Cardiac muscle cell (in vitro differentiated cells and primary cell): ENCODE measurements around the gene STAB2. TPM values are rescaled to one million over a fixed set of nuclear protein-coding genes. Genes with fewer than 3 reads are reported as not detected.
A peak's percentile ranks its signal among the peaks of the same experiment; 100 is the strongest.
"Not testable (repeated sequence)": the region's sequence is repeated elsewhere in the genome, so short reads cannot be mapped to it uniquely, and the experiment has no call there.

Experiments
- DNase-seq, 2 donors: peaks; one replicate each; pipeline versions ENCODE4 v3.0.0 to v3.0.0-alpha.2; 2010 to 2017; ENCODE audit warnings: low read depth in 1 of 2, low spot score in 1 of 2
- H3K27ac ChIP-seq: fragments of 200-600 bp; sonication (generic); 2 replicates; pipeline ENCODE4 v1.5.1; 2016
- H3K27me3 ChIP-seq: fragments of 200-600 bp; sonication (generic); 2 replicates; pipeline ENCODE4 v1.6.0; 2016; ENCODE audit warnings: control low read depth
- H3K36me3 ChIP-seq: fragments of 200-600 bp; sonication (generic); 2 replicates; pipeline ENCODE4 v1.5.1; 2016; ENCODE audit warnings: control low read depth
- H3K4me1 ChIP-seq: fragments of 200-600 bp; sonication (generic); 2 replicates; pipeline ENCODE4 v1.8.1; 2017; ENCODE audit warnings: low read depth, mild to moderate bottlenecking, mixed run types
- H3K4me3 ChIP-seq: fragments of 200-600 bp; sonication (generic); 2 replicates; pipeline ENCODE4 v1.5.1; 2016; ENCODE audit warnings: mild to moderate bottlenecking
- H3K9me3 ChIP-seq: fragments of 200-600 bp; sonication (generic); 2 replicates; pipeline ENCODE4 v1.5.1; 2017; ENCODE audit warnings: low read depth, mild to moderate bottlenecking, control low read depth
- CTCF ChIP-seq: IDR thresholded peaks from 2 replicates; pipeline ENCODE4 v1.5.1; 2012; ENCODE audit warnings: low read depth, mild to moderate bottlenecking, low read length
- polyA plus RNA-seq: library from polyadenylated mRNA; unstranded; fragments of >200 nt; fragmentation: Nextera tagmentation; extraction: Ambion mirVana; gene quantifications from 2 replicates; pipeline ENCODE4 v1.2.1, GENCODE V29; 2016
- total RNA-seq: library from RNA; depleted of rRNA; stranded (reverse); fragments of >200 nt; gene quantifications from 2 replicates; pipeline ENCODE4 v1.2.3, GENCODE V29; 2016

Gene STAB2
- total and polyA plus RNA-seq, 2 experiments from 2014 or later, result 0.03 TPM; not detected in 1

DNA sequence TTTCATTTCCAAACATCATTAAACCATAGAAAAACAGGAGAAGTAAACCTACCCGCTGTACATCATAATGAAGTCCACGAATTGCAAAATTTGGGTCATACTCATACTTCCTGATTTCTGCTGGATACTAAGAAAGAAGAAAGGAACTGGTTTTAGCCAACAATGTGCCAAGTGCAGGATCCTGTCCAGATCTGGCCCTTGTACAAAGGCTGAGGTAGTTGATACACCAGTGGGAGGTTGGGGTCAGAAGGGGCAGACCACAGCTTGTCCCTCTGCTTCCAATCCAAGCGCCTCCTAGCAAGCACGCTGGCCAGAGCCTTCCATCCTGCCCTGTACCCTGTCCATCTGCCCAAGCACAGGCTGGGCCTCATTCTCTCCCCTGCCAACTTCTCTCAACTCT, 219.7 kb downstream of the STAB2 start:
- Histone ChIP-seq H3K4me1 (peaks cover 4% of the 10 kb centered on the region), H3K9me3 (no peaks in the 10 kb centered on the region)
- DNase-seq, result peak in 1 of 2 donors; percentile 89

DNA sequence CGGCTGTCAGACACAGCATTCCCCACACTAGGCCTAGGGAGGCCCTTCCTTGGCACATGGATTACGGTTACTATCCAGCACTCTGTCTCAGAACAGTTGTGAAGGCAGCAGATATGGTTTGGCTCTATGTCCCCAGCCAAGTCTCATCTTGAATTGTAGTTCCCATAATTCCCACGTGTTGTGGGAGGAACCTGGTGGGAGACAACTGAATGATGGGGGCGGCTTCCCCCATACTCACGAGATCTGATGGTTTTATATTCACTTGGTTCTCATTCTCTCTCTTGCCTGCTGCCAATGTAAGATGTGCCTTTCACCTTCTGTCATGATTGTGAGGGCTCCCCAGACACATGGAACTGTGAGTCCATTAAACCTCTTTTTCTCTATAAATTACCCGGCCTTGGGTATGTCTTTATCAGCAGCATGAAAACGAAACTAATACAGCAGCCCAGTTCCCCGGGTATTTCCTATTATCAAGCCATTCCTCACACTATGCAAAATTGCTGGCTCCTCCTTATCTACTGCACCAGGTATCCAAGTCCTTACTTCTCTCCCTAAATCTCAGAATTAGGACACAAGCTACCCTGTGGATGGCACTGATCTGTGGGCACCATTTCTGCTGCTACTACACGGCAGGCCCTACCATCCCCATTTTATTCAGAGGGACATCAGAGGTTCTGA, 220.6 kb downstream of the STAB2 start:
- no peak for TF ChIP-seq CTCF
- no peak for DNase-seq
- no peak overlapping the region for H3K4me3 ChIP-seq
- H3K36me3 ChIP-seq, result no peaks in the 10 kb centered on the region
- peaks cover 4% of the 10 kb centered on the region for H3K4me1 ChIP-seq
- no peaks in the 10 kb centered on the region for H3K9me3 ChIP-seq
- H3K27me3 ChIP-seq, result peaks cover 4% of the 10 kb centered on the region
- H3K27ac ChIP-seq, result no peak overlapping the region

More for the DNA sequence above, 219.7 kb downstream of the STAB2 start:
- no peaks in the 10 kb centered on the region for H3K36me3 ChIP-seq
- H3K27ac ChIP-seq, result no peak overlapping the region
- peaks cover 13% of the 10 kb centered on the region for H3K27me3 ChIP-seq
- TF ChIP-seq CTCF, result no peak
- no peak overlapping the region for H3K4me3 ChIP-seq

DNA sequence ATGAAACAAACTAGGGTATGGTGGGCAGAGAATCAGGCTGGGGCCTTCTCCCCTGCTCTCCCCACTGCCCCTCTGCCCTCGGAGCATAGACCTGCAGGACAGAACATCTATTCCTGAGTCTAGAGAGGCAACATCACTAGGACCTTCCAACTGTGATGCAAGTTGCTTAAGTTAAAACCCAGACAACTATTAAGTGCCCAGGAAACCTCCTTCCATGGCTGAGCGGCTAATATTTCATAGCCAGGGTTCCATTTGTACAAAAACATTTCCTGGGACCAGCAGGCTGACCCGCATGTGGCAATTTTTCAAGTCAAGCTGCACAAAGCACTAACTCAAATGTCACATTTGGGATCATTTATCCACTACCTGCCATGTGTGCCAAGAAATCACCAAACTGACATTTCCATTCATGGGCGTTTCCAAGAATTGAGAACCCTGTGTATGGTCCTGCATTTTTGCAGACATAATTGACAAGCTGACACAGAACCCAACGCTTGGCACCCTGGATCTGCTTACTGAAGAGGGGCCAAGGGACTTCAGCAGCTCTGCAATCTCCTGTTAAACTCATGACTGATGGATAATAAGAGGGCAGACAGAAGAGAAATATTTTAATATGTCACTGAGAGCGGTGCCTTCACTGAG, 221.3 kb downstream of the STAB2 start:
- DNase-seq, result no peak
- no peak for TF ChIP-seq CTCF
- H3K4me3 ChIP-seq, result no peak overlapping the region
- H3K36me3 ChIP-seq, result no peaks in the 10 kb centered on the region
- H3K4me1 ChIP-seq, result peaks cover 4% of the 10 kb centered on the region
- H3K27ac ChIP-seq, result no peak overlapping the region
- H3K9me3 ChIP-seq, result no peaks in the 10 kb centered on the region
- no peaks in the 10 kb centered on the region for H3K27me3 ChIP-seq

GRCh38 chr12:103809154-103809553, 222.1 kb downstream of the STAB2 start:
- Histone ChIP-seq H3K27me3 (no peaks in the 10 kb centered on the region), H3K4me3 (no peak overlapping the region), H3K4me1 (peaks cover 4% of the 10 kb centered on the region), H3K27ac (no peak overlapping the region), H3K9me3 (no peaks in the 10 kb centered on the region), H3K36me3 (no peaks in the 10 kb centered on the region)
- peak in 1 of 2 donors; percentile 74 for DNase-seq
- TF ChIP-seq CTCF, result no peak

GRCh38 chr12:103809639-103810038, 222.6 kb downstream of the STAB2 start:
- H3K4me1 ChIP-seq, H3K27ac ChIP-seq, H3K9me3 ChIP-seq, DNase-seq, H3K36me3 ChIP-seq, H3K4me3 ChIP-seq, H3K27me3 ChIP-seq: not testable (repeated sequence)

- H3K9me3 ChIP-seq, result no peaks in the 10 kb centered on the region
- no peaks in the 10 kb centered on the region for H3K36me3 ChIP-seq
- no peak for TF ChIP-seq CTCF
- H3K4me3 ChIP-seq, result no peak overlapping the region
- H3K27me3 ChIP-seq, result no peaks in the 10 kb centered on the region
- no peak overlapping the region for H3K27ac ChIP-seq
- DNase-seq, result no peak
- H3K4me1 ChIP-seq, result peaks cover 4% of the 10 kb centered on the region
Measured at GRCh38 chr12:103810111-103810510, 223.0 kb downstream of the STAB2 start.
